HEK293 (cell line): Measurements from ENCODE around the gene LRP6.

Experiments used
- CTCF ChIA-PET: fragments of 350-600 bp; formaldehyde crosslinking; extraction: SDS; loops from one replicate; lab custom pipeline; 2021; ENCODE audit warnings: antibody characterized with exemption; lab: Yijun Ruan, JAX
- POLR2A ChIA-PET: fragments of 300-600 bp; formaldehyde crosslinking; extraction: SDS; loops from one replicate; lab custom pipeline; 2020; ENCODE audit warnings: antibody characterized with exemption, inconsistent platforms; lab: Yijun Ruan, JAX
- H3K27ac ChIP-seq: fragments of 200-500 bp; sonication (Bioruptor generic); 2 replicates; pipeline ENCODE4 v1.5.1; 2014; ENCODE audit warnings: low read depth, low read length, control low read depth, inconsistent platforms; ENCODE audit errors: extremely low read depth
- H3K36me3 ChIP-seq, 2 experiments: fragments of 200-500 bp in 1 of 2; sonication (Bioruptor generic) in 1 of 2; 1 replicate in 1 of 2; 2 replicates in 1 of 2; pipeline ENCODE4 v1.5.1; 2014 to 2017; ENCODE audit warnings: inconsistent platforms in 2 of 2, low read length in 2 of 2; ENCODE audit not compliant: control insufficient read depth in 2 of 2, insufficient read depth in 1 of 2
- H3K4me1 ChIP-seq: fragments of 200-500 bp; sonication (Bioruptor generic); 2 replicates; pipeline ENCODE4 v1.5.1; 2014; ENCODE audit warnings: mild to moderate bottlenecking, low read length, inconsistent platforms; ENCODE audit not compliant: control insufficient read depth, insufficient read depth
- H3K4me3 ChIP-seq: 2 replicates; pipeline ENCODE4 v1.5.1; 2011; ENCODE audit warnings: low read depth, mild to moderate bottlenecking, control low read depth, low read length, moderate library complexity
- H3K9me3 ChIP-seq: fragments of 200-500 bp; sonication (Bioruptor generic); 2 replicates; pipeline ENCODE4 v1.5.1; 2014; ENCODE audit warnings: low read depth, low read length, inconsistent platforms; ENCODE audit not compliant: control insufficient read depth, insufficient read depth
- FEZF1 ChIP-seq: fragments of 450-650 bp; formaldehyde crosslinking; IDR thresholded peaks from 2 replicates; pipeline ENCODE4 v1.5.1; 2016; ENCODE audit warnings: missing biosample characterization, missing genetic modification characterization
- MEIS1 ChIP-seq: sonication (generic); formaldehyde crosslinking; IDR thresholded peaks from 2 replicates; pipeline ENCODE4 v1.8.1; 2022; ENCODE audit warnings: missing genetic modification reagents, mild to moderate bottlenecking, borderline replicate concordance
- SCRT2 ChIP-seq: fragments of 450-650 bp; formaldehyde crosslinking; IDR thresholded peaks from 2 replicates; pipeline ENCODE4 v1.5.1; 2016; ENCODE audit warnings: missing biosample characterization, missing genetic modification characterization
- ZBTB21 ChIP-seq: fragments of 450-650 bp; formaldehyde crosslinking; IDR thresholded peaks from 2 replicates; pipeline ENCODE4 v1.5.1; 2017; ENCODE audit warnings: missing biosample characterization, missing genetic modification characterization
- ZBTB8A ChIP-seq: fragments of 450-650 bp; formaldehyde crosslinking; IDR thresholded peaks from 2 replicates; pipeline ENCODE4 v1.5.1; 2016; ENCODE audit warnings: missing biosample characterization, missing genetic modification characterization
- ZEB2 ChIP-seq: fragments of 450-650 bp; formaldehyde crosslinking; IDR thresholded peaks from 2 replicates; pipeline ENCODE4 v1.5.1; 2016; ENCODE audit warnings: missing biosample characterization, missing genetic modification characterization
- ZNF133 ChIP-seq: fragments of 450-650 bp; formaldehyde crosslinking; IDR thresholded peaks from 2 replicates; pipeline ENCODE4 v1.5.1; 2016; ENCODE audit warnings: missing biosample characterization, missing genetic modification characterization
- ZNF146 ChIP-seq: fragments of 450-650 bp; formaldehyde crosslinking; IDR thresholded peaks from 2 replicates; pipeline ENCODE4 v1.5.1; 2016; ENCODE audit warnings: missing biosample characterization, missing genetic modification characterization
- ZNF157 ChIP-seq: fragments of 450-650 bp; formaldehyde crosslinking; IDR thresholded peaks from 2 replicates; pipeline ENCODE4 v1.5.1; 2016; ENCODE audit warnings: missing biosample characterization, missing genetic modification characterization
- ZNF18 ChIP-seq: fragments of 450-650 bp; formaldehyde crosslinking; IDR thresholded peaks from 2 replicates; pipeline ENCODE4 v1.5.1; 2016; ENCODE audit warnings: missing biosample characterization, missing genetic modification characterization
- ZNF223 ChIP-seq: fragments of 450-650 bp; formaldehyde crosslinking; IDR thresholded peaks from 2 replicates; pipeline ENCODE4 v1.5.1; 2016; ENCODE audit warnings: missing biosample characterization, missing genetic modification characterization
- ZNF24 ChIP-seq: fragments of 450-650 bp; formaldehyde crosslinking; IDR thresholded peaks from 2 replicates; pipeline ENCODE4 v1.5.1; 2016; ENCODE audit warnings: missing biosample characterization, missing genetic modification characterization
- ZNF311 ChIP-seq: fragments of 450-650 bp; formaldehyde crosslinking; IDR thresholded peaks from 2 replicates; pipeline ENCODE4 v1.5.1; 2017; ENCODE audit warnings: missing biosample characterization, missing genetic modification characterization, borderline replicate concordance
- ZNF341 ChIP-seq: fragments of 450-650 bp; formaldehyde crosslinking; IDR thresholded peaks from 2 replicates; pipeline ENCODE4; 2016; ENCODE audit warnings: low read depth, missing biosample characterization, missing genetic modification characterization
- ZNF610 ChIP-seq: fragments of 450-650 bp; formaldehyde crosslinking; IDR thresholded peaks from 2 replicates; pipeline ENCODE4 v1.5.1; 2016; ENCODE audit warnings: missing biosample characterization, missing genetic modification characterization, borderline replicate concordance
- ZNF629 ChIP-seq: fragments of 450-650 bp; formaldehyde crosslinking; IDR thresholded peaks from 2 replicates; pipeline ENCODE4 v1.5.1; 2017; ENCODE audit warnings: missing biosample characterization, missing genetic modification characterization
- ZNF658 ChIP-seq: fragments of 450-650 bp; formaldehyde crosslinking; IDR thresholded peaks from 2 replicates; pipeline ENCODE4; 2016; ENCODE audit warnings: missing biosample characterization, missing genetic modification characterization
- ZSCAN18 ChIP-seq: fragments of 450-650 bp; formaldehyde crosslinking; IDR thresholded peaks from 2 replicates; pipeline ENCODE4 v1.5.1; 2016; ENCODE audit warnings: missing biosample characterization, missing genetic modification characterization
- TF ChIP-seq, protein P1 (sequence below): fragments of 450-650 bp; formaldehyde crosslinking; IDR thresholded peaks from 2 replicates; pipeline ENCODE4 v1.5.1; 2017; ENCODE audit warnings: missing biosample characterization, mild to moderate bottlenecking, missing genetic modification characterization, moderate library complexity
- TF ChIP-seq, protein P2 (sequence below): fragments of 450-650 bp; formaldehyde crosslinking; IDR thresholded peaks from 2 replicates; pipeline ENCODE4 v1.5.1; 2016; ENCODE audit warnings: missing biosample characterization, missing genetic modification characterization
- TF ChIP-seq, protein P3 (sequence below): fragments of 450-650 bp; IDR thresholded peaks from 2 replicates; pipeline ENCODE4 v1.5.1; 2018; ENCODE audit warnings: missing biosample characterization, missing genetic modification characterization
- TF ChIP-seq, protein P4 (sequence below): fragments of 450-650 bp; formaldehyde crosslinking; IDR thresholded peaks from 2 replicates; pipeline ENCODE4 v1.5.1; 2016; ENCODE audit warnings: missing biosample characterization, missing genetic modification characterization

Gene LRP6

DNA sequence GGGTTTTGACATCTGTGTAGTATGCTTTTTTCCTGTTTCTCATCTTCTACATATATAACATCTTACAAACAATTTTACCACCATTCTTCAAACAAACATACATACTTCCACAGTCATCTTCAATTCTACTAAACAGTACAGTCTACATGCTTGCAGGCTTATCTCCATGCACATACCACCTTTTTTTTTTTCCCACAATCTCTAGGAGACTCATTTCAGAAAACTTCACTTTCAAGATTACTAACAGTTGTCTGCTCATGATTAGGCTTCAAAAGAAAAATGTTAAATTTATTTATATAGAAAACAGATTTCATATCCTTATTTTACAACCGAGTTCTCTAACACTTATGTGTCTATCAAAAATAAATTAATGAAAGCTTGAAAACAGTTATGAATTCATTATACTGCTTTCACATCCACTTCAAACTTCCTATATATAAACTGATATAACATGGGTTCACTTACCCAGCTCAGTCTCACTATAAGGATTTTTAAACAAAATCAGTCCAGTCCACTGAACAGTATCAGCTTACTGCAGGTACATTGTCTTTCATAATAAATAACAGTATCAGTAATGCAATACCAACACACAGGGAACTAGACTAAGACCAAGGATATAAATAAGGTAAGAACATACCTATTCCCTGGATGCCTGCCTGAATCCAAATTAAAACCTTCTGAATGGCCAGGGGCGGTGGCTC, 42.5 kb downstream of the LRP6 start (continued):
- TF ChIP-seq ZNF341 (tag by site-specific recombination), result no peak
- TF ChIP-seq ZNF133, result no peak
- no peak for TF ChIP-seq ZBTB21 (tag by site-specific recombination)
- TF ChIP-seq ZNF157, result no peak
- TF ChIP-seq ZNF658 (tag by site-specific recombination), result no peak
- TF ChIP-seq, all 188 proteins: peak for 0

GRCh38 chr12:12221560-12221959, 45.3 kb downstream of the LRP6 start:
- Histone ChIP-seq H3K4me1 (peaks cover 10% of the 10 kb centered on the region), H3K9me3 (no peaks in the 10 kb centered on the region), H3K4me3 (no peak overlapping the region), H3K27ac (no peak overlapping the region)
- CTCF ChIA-PET, result no interaction called here
- TF ChIP-seq ZSCAN18 (tag by site-specific recombination) (no peak), ZBTB8A (no peak), ZNF311 (tag by site-specific recombination) (no peak), ZEB2 (no peak), ZNF223 (tag by site-specific recombination) (no peak)
- TF ChIP-seq, protein P1, sequence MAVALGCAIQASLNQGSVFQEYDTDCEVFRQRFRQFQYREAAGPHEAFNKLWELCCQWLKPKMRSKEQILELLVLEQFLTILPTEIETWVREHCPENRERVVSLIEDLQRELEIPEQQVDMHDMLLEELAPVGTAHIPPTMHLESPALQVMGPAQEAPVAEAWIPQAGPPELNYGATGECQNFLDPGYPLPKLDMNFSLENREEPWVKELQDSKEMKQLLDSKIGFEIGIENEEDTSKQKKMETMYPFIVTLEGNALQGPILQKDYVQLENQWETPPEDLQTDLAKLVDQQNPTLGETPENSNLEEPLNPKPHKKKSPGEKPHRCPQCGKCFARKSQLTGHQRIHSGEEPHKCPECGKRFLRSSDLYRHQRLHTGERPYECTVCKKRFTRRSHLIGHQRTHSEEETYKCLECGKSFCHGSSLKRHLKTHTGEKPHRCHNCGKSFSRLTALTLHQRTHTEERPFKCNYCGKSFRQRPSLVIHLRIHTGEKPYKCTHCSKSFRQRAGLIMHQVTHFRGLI (tag by site-specific recombination), result no peak
- TF ChIP-seq, all 188 proteins: peak for 0
- POLR2A ChIA-PET, result interaction anchor here (0.9 kb wide), 1 partner anchor 45 kb away, joined by 3 read pairs; the partner anchor contains the start of gene LRP6
- no peaks in the 10 kb centered on the region for H3K36me3 ChIP-seq

- peaks cover 19% of the 10 kb centered on the region for H3K4me1 ChIP-seq
- TF ChIP-seq ZNF146 (tag by site-specific recombination), result no peak
- TF ChIP-seq ZNF18, result peak; percentile 26; the same call in 1 of the 2 replicates
- TF ChIP-seq, all 188 proteins: peak for 1
Measured at GRCh38 chr12:12219664-12220063, 47.2 kb downstream of the LRP6 start.

DNA sequence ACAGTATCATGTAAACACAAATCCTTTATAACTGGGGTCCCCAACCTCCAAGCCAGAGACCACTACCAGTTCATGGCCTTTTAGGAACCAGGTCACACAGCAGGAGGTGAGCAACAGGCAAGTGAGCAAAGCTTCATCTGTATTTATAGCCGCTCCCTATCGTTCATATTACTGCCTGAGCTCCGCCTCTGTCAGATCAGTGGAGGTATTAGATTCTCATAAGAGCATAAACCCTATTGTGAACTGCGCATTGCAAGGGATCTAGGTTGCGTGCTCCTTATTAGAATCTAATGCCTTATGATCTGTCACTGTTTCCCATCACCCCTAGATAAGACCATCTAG, 49.9 kb downstream of the LRP6 start:
- no peaks in the 10 kb centered on the region for H3K9me3 ChIP-seq
- peaks cover 24% of the 10 kb centered on the region for H3K4me1 ChIP-seq
- no peaks in the 10 kb centered on the region for H3K36me3 ChIP-seq
- H3K27ac ChIP-seq, result no peak overlapping the region
- CTCF ChIA-PET, result no interaction called here
- POLR2A ChIA-PET, result no interaction called here
- no peak overlapping the region for H3K4me3 ChIP-seq
- TF ChIP-seq ZBTB21 (tag by site-specific recombination) (no peak), ZNF24 (tag by site-specific recombination) (no peak), MEIS1 (CRISPR knock-in tag) (no peak), FEZF1 (peak; percentile 48), ZNF610 (tag by site-specific recombination) (peak; percentile 100), SCRT2 (peak; percentile 63; the same call in 1 of the 2 replicates), ZNF629 (no peak)
- TF ChIP-seq, protein P2, sequence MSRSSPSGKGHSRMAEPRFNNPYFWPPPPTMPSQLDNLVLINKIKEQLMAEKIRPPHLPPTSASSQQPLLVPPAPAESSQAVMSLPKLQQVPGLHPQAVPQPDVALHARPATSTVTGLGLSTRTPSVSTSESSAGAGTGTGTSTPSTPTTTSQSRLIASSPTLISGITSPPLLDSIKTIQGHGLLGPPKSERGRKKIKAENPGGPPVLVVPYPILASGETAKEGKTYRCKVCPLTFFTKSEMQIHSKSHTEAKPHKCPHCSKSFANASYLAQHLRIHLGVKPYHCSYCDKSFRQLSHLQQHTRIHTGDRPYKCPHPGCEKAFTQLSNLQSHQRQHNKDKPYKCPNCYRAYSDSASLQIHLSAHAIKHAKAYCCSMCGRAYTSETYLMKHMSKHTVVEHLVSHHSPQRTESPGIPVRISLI (tag by site-specific recombination), result no peak
- TF ChIP-seq, protein P3, sequence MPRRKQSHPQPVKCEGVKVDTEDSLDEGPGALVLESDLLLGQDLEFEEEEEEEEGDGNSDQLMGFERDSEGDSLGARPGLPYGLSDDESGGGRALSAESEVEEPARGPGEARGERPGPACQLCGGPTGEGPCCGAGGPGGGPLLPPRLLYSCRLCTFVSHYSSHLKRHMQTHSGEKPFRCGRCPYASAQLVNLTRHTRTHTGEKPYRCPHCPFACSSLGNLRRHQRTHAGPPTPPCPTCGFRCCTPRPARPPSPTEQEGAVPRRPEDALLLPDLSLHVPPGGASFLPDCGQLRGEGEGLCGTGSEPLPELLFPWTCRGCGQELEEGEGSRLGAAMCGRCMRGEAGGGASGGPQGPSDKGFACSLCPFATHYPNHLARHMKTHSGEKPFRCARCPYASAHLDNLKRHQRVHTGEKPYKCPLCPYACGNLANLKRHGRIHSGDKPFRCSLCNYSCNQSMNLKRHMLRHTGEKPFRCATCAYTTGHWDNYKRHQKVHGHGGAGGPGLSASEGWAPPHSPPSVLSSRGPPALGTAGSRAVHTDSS (tag by site-specific recombination), result no peak
- TF ChIP-seq, protein P4, sequence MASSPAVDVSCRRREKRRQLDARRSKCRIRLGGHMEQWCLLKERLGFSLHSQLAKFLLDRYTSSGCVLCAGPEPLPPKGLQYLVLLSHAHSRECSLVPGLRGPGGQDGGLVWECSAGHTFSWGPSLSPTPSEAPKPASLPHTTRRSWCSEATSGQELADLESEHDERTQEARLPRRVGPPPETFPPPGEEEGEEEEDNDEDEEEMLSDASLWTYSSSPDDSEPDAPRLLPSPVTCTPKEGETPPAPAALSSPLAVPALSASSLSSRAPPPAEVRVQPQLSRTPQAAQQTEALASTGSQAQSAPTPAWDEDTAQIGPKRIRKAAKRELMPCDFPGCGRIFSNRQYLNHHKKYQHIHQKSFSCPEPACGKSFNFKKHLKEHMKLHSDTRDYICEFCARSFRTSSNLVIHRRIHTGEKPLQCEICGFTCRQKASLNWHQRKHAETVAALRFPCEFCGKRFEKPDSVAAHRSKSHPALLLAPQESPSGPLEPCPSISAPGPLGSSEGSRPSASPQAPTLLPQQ (tag by site-specific recombination), result no peak

More at GRCh38 chr12:12219664-12220063, 47.2 kb downstream of the LRP6 start:
- POLR2A ChIA-PET, result no interaction called here
- Histone ChIP-seq H3K4me3 (no peak overlapping the region), H3K9me3 (no peaks in the 10 kb centered on the region), H3K27ac (no peak overlapping the region), H3K36me3 (no peaks in the 10 kb centered on the region)
- CTCF ChIA-PET, result interaction anchor here (0.7 kb wide), 2 partner anchors 13 to 47 kb away, joined by 3 read pairs; no protein-coding TSS in a partner anchor
